ENCODE measurements around the gene DPM2.

DNA sequence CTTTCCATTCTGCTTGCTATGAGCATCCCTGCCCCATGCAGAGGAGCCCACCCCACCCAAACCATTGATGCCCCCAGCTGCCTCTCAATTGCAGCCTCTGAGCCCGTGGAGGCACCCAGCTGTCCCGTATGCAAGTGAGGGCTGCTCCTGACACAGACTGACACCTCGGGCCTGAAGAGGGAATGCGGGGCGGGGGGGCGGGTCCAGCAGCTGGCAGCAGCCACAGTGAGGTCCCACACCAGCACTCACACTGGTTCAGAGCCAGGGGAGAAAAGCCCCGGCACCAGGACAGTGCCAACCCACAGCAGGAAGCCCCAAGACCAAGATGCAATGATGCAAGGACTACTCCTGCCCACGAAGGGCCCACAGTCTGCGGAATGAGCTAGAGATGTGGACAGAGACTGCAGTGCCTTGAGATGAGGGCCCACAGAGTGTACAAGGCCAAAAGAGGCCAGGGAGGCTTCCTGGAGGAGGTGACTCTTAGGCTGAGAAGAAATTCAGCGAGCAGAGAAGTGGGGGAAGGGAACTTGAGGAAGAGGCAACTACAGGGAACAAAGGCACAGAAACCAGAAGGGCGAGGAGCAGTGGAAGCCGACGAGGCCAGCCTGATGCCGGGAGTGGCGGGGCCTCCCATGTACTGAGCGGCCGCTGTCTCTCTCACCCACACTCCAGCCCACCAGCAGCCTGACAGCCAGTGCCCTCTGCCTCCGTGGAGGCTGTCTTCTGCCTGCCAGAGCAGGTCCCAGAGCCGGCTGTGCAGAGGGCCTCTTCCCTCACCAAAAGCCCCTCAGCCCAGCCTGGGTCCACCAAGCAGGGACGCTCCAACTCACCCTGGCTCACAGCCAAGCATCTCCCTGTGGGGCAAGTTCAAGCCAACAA lies 33.9 kb upstream of the DPM2 start:
- no peak for TF ChIP-seq EP300 (IDR thresholded peaks at IDR 0.05)
- TF ChIP-seq, protein P1, sequence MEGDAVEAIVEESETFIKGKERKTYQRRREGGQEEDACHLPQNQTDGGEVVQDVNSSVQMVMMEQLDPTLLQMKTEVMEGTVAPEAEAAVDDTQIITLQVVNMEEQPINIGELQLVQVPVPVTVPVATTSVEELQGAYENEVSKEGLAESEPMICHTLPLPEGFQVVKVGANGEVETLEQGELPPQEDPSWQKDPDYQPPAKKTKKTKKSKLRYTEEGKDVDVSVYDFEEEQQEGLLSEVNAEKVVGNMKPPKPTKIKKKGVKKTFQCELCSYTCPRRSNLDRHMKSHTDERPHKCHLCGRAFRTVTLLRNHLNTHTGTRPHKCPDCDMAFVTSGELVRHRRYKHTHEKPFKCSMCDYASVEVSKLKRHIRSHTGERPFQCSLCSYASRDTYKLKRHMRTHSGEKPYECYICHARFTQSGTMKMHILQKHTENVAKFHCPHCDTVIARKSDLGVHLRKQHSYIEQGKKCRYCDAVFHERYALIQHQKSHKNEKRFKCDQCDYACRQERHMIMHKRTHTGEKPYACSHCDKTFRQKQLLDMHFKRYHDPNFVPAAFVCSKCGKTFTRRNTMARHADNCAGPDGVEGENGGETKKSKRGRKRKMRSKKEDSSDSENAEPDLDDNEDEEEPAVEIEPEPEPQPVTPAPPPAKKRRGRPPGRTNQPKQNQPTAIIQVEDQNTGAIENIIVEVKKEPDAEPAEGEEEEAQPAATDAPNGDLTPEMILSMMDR (IDR thresholded peaks at IDR 0.05), result no peak
